ENCODE data around the gene COBL. TPM values are rescaled to one million over a fixed set of nuclear protein-coding genes. Genes with fewer than 3 reads are reported as not detected.
A peak's percentile ranks its signal among the peaks of the same experiment; 100 is the strongest.

The COBL gene
- total RNA-seq, 2 donors from 2014 or later: 1.4 to 1.6 TPM

DNA sequence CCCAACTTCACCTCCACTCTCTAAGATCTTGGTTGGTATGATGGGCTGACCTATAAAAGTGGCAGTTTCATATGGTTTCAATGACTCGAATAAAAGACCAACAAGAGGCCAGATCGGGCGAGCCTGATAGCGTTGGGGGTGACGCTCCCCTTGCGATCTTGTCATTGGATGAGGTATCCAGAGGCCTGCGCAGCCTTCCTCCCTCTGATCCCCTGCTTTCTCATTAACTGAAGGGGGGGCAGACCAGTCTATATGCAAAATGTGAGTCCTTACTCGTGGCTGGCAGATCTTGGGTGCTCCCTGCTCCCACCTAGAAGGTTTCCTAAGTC is 937 bp upstream of the COBL start:
- Histone ChIP-seq H3K4me1 (ENCODE audit: control insufficient read depth in 1 of 2, low read depth in 2 of 2) (peaks cover 0 to 4% of the 10 kb centered on the region in 2 donors), H3K27me3 (replicated peaks; ENCODE audit: insufficient read depth) (no peaks in the 10 kb centered on the region), H3K9me3 (no peaks in the 10 kb centered on the region), H3K36me3 (no peaks in the 10 kb centered on the region), H3K4me3 (no peak overlapping the region), H3K27ac (no peak overlapping the region)
- no peak for TF ChIP-seq CTCF (IDR thresholded peaks at IDR 0.05)
- no peak for ATAC-seq (ENCODE audit: insufficient number of reproducible peaks, low FRiP score, low read depth)
- no peak for DNase-seq (ENCODE audit: low spot score)

GRCh38 chr7:51316262-51316665 is 345 bp downstream of the COBL start:
- Histone ChIP-seq H3K9me3 (no peaks in the 10 kb centered on the region), H3K4me3 (peak overlapping the region; percentile 67), H3K4me1 (ENCODE audit: control insufficient read depth in 1 of 2, low read depth in 2 of 2) (peaks cover 0 to 4% of the 10 kb centered on the region in 2 donors), H3K36me3 (no peaks in the 10 kb centered on the region), H3K27me3 (replicated peaks; ENCODE audit: insufficient read depth) (no peaks in the 10 kb centered on the region), H3K27ac (no peak overlapping the region)
- ATAC-seq (ENCODE audit: insufficient number of reproducible peaks, low FRiP score, low read depth) (no peak), DNase-seq (ENCODE audit: low spot score) (no peak)
- no peak for TF ChIP-seq CTCF (IDR thresholded peaks at IDR 0.05)

GRCh38 chr7:51315393-51316261 is 982 bp downstream of the COBL start:
- DNase-seq (ENCODE audit: low spot score) (no peak), ATAC-seq (ENCODE audit: insufficient number of reproducible peaks, low FRiP score, low read depth) (no peak)
- H3K27me3 ChIP-seq (replicated peaks; ENCODE audit: insufficient read depth): no peaks in the 10 kb centered on the region
- H3K36me3 ChIP-seq: no peaks in the 10 kb centered on the region
- no peaks in the 10 kb centered on the region for H3K9me3 ChIP-seq
- peak overlapping the region; percentile 67 for H3K4me3 ChIP-seq
- H3K27ac ChIP-seq: no peak overlapping the region
- peaks cover 0 to 4% of the 10 kb centered on the region in 2 donors for H3K4me1 ChIP-seq (ENCODE audit: control insufficient read depth in 1 of 2, low read depth in 2 of 2)
- TF ChIP-seq CTCF (IDR thresholded peaks at IDR 0.05): no peak

- no peaks in the 10 kb centered on the region for H3K27me3 ChIP-seq (replicated peaks; ENCODE audit: insufficient read depth)
- no peak for TF ChIP-seq CTCF (IDR thresholded peaks at IDR 0.05)
- no peak overlapping the region for H3K27ac ChIP-seq
- ATAC-seq (ENCODE audit: insufficient number of reproducible peaks, low FRiP score, low read depth): no peak
- peaks cover 0 to 4% of the 10 kb centered on the region in 2 donors for H3K4me1 ChIP-seq (ENCODE audit: control insufficient read depth in 1 of 2, low read depth in 2 of 2)
- H3K36me3 ChIP-seq: no peaks in the 10 kb centered on the region
- H3K9me3 ChIP-seq: no peaks in the 10 kb centered on the region
- H3K4me3 ChIP-seq: no peak overlapping the region
- no peak for DNase-seq (ENCODE audit: low spot score)
Observed at GRCh38 chr7:51314726-51315125, 1.9 kb downstream of the COBL start.

DNA sequence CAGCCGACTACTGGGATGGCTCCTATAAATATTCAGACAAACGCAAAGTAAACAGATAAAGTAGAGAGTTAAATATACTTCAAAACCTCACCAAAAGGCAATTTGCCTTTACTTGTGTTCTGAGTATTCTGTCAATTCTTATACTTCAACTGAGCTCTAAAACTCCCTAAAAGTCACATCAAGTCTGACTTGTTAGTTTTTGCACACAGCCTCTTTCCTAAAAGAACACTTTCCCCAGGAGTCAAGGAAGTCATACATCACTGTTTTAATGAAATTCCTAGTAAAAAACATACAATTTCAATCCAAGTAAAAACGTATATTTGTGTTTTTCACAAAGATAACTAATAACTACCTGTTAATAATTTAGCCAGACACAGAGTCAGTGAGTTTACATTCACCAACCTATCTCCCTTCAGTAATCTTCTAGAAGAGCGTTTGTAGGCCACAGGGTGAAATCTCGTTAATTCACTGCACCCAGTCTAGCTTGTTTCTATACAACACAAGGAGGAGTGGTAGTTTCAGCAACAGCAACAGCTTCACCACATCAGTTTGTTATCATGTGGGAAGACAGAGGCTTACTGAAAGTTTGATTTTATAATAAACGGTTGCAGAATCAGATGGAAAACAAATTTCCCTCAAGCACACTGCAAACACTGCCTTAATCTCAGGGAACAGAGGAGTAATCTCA is 2.7 kb downstream of the COBL start:
- Histone ChIP-seq H3K36me3 (no peaks in the 10 kb centered on the region), H3K27ac (no peak overlapping the region), H3K4me3 (no peak overlapping the region), H3K4me1 (ENCODE audit: control insufficient read depth in 1 of 2, low read depth in 2 of 2) (peaks cover 0 to 4% of the 10 kb centered on the region in 2 donors), H3K27me3 (replicated peaks; ENCODE audit: insufficient read depth) (no peaks in the 10 kb centered on the region), H3K9me3 (no peaks in the 10 kb centered on the region)
- no peak for ATAC-seq (ENCODE audit: insufficient number of reproducible peaks, low FRiP score, low read depth)
- DNase-seq (ENCODE audit: low spot score): no peak
- TF ChIP-seq CTCF (IDR thresholded peaks at IDR 0.05): no peak

Data from thoracic aorta (tissue), 2 donors.